Measurements from ENCODE around the gene SEC61A2. TPM values are rescaled to one million over a fixed set of nuclear protein-coding genes. Genes with fewer than 3 reads are reported as not detected.

The SEC61A2 gene
- total and polyA plus RNA-seq, 2 donors (not counting 3 experiments of a cell fraction or from before 2014, with no cell fraction given), result 7.3 to 7.5 TPM

DNA sequence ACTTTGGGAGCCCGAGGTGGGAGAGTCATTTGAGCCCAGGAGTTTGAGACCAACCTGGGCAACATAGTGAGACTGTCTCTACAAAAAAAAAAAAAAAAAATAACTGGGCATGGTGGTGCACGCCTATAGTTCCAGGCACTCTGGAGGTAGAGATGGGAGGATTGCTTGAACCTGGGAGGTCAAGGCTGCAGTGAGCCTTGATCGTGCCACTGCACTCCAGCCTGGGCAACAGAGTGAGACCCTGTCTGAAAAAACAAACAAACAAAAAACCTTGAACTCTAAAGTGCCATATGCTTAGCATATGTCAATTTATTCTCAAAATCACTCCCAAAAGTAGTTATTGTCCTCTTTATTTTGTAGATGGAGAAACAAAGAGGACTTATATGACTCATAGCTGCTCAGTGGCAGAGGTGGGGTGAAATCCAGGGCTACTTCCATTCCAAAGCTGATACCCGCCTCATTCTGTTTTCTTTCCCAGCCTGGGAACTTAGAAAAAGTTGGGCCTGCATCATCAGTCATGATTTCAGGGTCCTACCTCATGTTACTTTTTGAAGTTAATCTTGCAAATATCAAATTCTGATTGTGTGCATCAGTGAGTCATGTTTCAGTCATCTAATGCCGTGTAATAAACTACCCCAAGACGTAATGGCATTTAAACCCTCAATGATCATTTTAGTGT, 47.5 kb upstream of the SEC61A2 start:
- peak; percentile 36 for TF ChIP-seq JUN (IDR thresholded peaks at IDR 0.05; ENCODE audit: borderline replicate concordance, insufficient read depth, insufficient read length, low read depth)
- peak; percentile 37 for TF ChIP-seq FOS (IDR thresholded peaks at IDR 0.05; ENCODE audit: borderline replicate concordance, insufficient read depth, low read length)
- TF ChIP-seq, protein P1, sequence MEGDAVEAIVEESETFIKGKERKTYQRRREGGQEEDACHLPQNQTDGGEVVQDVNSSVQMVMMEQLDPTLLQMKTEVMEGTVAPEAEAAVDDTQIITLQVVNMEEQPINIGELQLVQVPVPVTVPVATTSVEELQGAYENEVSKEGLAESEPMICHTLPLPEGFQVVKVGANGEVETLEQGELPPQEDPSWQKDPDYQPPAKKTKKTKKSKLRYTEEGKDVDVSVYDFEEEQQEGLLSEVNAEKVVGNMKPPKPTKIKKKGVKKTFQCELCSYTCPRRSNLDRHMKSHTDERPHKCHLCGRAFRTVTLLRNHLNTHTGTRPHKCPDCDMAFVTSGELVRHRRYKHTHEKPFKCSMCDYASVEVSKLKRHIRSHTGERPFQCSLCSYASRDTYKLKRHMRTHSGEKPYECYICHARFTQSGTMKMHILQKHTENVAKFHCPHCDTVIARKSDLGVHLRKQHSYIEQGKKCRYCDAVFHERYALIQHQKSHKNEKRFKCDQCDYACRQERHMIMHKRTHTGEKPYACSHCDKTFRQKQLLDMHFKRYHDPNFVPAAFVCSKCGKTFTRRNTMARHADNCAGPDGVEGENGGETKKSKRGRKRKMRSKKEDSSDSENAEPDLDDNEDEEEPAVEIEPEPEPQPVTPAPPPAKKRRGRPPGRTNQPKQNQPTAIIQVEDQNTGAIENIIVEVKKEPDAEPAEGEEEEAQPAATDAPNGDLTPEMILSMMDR (IDR thresholded peaks at IDR 0.05; ENCODE audit: extremely low read depth in 1 of 2, insufficient read depth in 1 of 2, low read depth in 1 of 2, low read length in 2 of 2), result no peak
- TF ChIP-seq, protein P2, sequence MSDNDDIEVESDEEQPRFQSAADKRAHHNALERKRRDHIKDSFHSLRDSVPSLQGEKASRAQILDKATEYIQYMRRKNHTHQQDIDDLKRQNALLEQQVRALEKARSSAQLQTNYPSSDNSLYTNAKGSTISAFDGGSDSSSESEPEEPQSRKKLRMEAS (IDR thresholded peaks at IDR 0.05; ENCODE audit: insufficient read depth, insufficient read length), result no peak
- Histone ChIP-seq H3K27me3 (ENCODE audit: control insufficient read depth in 2 of 2, insufficient read depth in 2 of 2, low read length in 2 of 2) (no peaks in the 10 kb centered on the region), H3K9me3 (replicated peaks; ENCODE audit: control insufficient read depth, insufficient read depth, low read length) (no peaks in the 10 kb centered on the region), H4K20me1 (replicated peaks; ENCODE audit: control insufficient read depth, extremely low read depth, insufficient read depth, low read length) (no peaks in the 10 kb centered on the region), H3K36me3 (ENCODE audit: control insufficient read depth in 2 of 2, extremely low read depth in 1 of 2, insufficient read depth in 2 of 2, low read length in 2 of 2) (peaks cover 0 to 2% of the 10 kb centered on the region in 2 experiments), H3K79me2 (ENCODE audit: control insufficient read depth, insufficient read depth, low read length) (no peaks in the 10 kb centered on the region), H3K4me1 (ENCODE audit: control insufficient read depth, extremely low read depth, insufficient read depth, low read length) (no peaks in the 10 kb centered on the region), H3K4me3 (replicated peaks in 1 of 3; ENCODE audit: insufficient read depth in 1 of 3, low read depth in 1 of 3, low read length in 3 of 3) (no peak overlapping the region), H3K9ac (replicated peaks; ENCODE audit: extremely low read depth, insufficient read depth, low read length) (no peak overlapping the region), H3K27ac (ENCODE audit: insufficient read depth, low read depth, low read length) (no peak overlapping the region), H3K4me2 (ENCODE audit: insufficient read depth, low read length) (no peak overlapping the region), H3K9me1 (replicated peaks; ENCODE audit: control insufficient read depth, extremely low read depth, insufficient read depth, low read length) (no peaks in the 10 kb centered on the region), H2AFZ (ENCODE audit: low read depth, low read length) (no peak overlapping the region)
- CTCF ChIA-PET, result interaction anchor here (0.7 kb wide), 1 partner anchor 9 kb away, joined by 3 read pairs; no protein-coding TSS in a partner anchor
- peak; percentile 24 for DNase-seq (ENCODE audit: low read depth, low spot score)
- dilution Hi-C loops (cut with MboI; ENCODE audit: extremely low pct_ligation_motif_present, low sequenced_read_pairs), result no loop called here
- no TSS peak for BruUV-seq (replicated peaks)
- POLR2A ChIA-PET, result no interaction called here
- intact Hi-C loops (cut with micrococcal nuclease), result no loop called here
- FAIRE-seq, result peak; percentile 75

DNA sequence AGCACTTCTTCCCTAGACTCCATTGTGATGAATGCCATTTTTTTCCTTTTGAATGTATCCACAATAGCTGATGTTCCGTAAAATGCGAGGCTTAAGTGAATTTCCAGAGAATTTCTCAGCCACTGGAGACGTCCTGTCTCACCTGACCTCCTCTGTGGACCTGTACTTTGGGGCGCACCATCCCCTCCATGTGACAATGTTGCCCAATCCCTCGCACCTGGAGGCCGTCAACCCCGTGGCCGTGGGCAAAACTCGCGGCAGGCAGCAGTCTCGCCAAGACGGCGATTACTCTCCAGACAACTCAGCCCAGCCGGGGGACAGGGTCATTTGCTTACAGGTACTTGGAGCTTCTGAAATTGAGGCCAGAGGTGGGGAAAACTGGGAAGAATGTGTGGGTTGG, 40.6 kb upstream of the SEC61A2 start:
- no peak overlapping the region for H3K4me2 ChIP-seq (ENCODE audit: insufficient read depth, low read length)
- intact Hi-C loops (cut with micrococcal nuclease) (no loop called here), dilution Hi-C loops (cut with MboI; ENCODE audit: extremely low pct_ligation_motif_present, low sequenced_read_pairs) (no loop called here)
- no peak overlapping the region for H2AFZ ChIP-seq (ENCODE audit: low read depth, low read length)
- FAIRE-seq, result no peak
- BruUV-seq (replicated peaks), result no TSS peak
- CTCF ChIA-PET, result no interaction called here
- no peak overlapping the region for H3K9ac ChIP-seq (replicated peaks; ENCODE audit: extremely low read depth, insufficient read depth, low read length)
- H3K36me3 ChIP-seq (ENCODE audit: control insufficient read depth in 2 of 2, extremely low read depth in 1 of 2, insufficient read depth in 2 of 2, low read length in 2 of 2), result peaks cover 0 to 11% of the 10 kb centered on the region in 2 experiments
- H4K20me1 ChIP-seq (replicated peaks; ENCODE audit: control insufficient read depth, extremely low read depth, insufficient read depth, low read length), result no peaks in the 10 kb centered on the region
- no peaks in the 10 kb centered on the region for H3K4me1 ChIP-seq (ENCODE audit: control insufficient read depth, extremely low read depth, insufficient read depth, low read length)
- POLR2A ChIA-PET, result no interaction called here
- H3K9me3 ChIP-seq (replicated peaks; ENCODE audit: control insufficient read depth, insufficient read depth, low read length), result no peaks in the 10 kb centered on the region
- no peak overlapping the region for H3K4me3 ChIP-seq (replicated peaks in 1 of 3; ENCODE audit: insufficient read depth in 1 of 3, low read depth in 1 of 3, low read length in 3 of 3)
- TF ChIP-seq, protein P2 (IDR thresholded peaks at IDR 0.05; ENCODE audit: insufficient read depth, insufficient read length), result no peak
- no peak for TF ChIP-seq EZH2 (IDR thresholded peaks at IDR 0.05; ENCODE audit: borderline replicate concordance, low read depth, low read length, severe bottlenecking)
- TF ChIP-seq FOS (IDR thresholded peaks at IDR 0.05; ENCODE audit: borderline replicate concordance, insufficient read depth, low read length), result no peak
- no peak for TF ChIP-seq POLR2A (IDR thresholded peaks at IDR 0.05; ENCODE audit: low read depth, low read length)
- TF ChIP-seq JUN (IDR thresholded peaks at IDR 0.05; ENCODE audit: borderline replicate concordance, insufficient read depth, insufficient read length, low read depth), result no peak
- TF ChIP-seq MYC (IDR thresholded peaks at IDR 0.05; ENCODE audit: low read depth, low read length), result no peak
- no peak for TF ChIP-seq POLR2AphosphoS5 (IDR thresholded peaks at IDR 0.05; ENCODE audit: insufficient read depth, low read depth, low read length)
- no peak for TF ChIP-seq GATA2 (IDR thresholded peaks at IDR 0.05; ENCODE audit: insufficient read depth, insufficient read length, low read depth, low read length)
- TF ChIP-seq, protein P1 (IDR thresholded peaks at IDR 0.05; ENCODE audit: extremely low read depth in 1 of 2, insufficient read depth in 1 of 2, low read depth in 1 of 2, low read length in 2 of 2), result no peak
- H3K9me1 ChIP-seq (replicated peaks; ENCODE audit: control insufficient read depth, extremely low read depth, insufficient read depth, low read length), result no peaks in the 10 kb centered on the region
- no peaks in the 10 kb centered on the region for H3K79me2 ChIP-seq (ENCODE audit: control insufficient read depth, insufficient read depth, low read length)
- H3K27me3 ChIP-seq (ENCODE audit: control insufficient read depth in 2 of 2, insufficient read depth in 2 of 2, low read length in 2 of 2), result no peaks in the 10 kb centered on the region
- H3K27ac ChIP-seq (ENCODE audit: insufficient read depth, low read depth, low read length), result no peak overlapping the region
- no peak for DNase-seq (ENCODE audit: low read depth, low spot score)

Measured in endothelial cell of umbilical vein (primary cell).